ENCODE measurements around the gene MCF2L. TPM values are rescaled to one million over a fixed set of nuclear protein-coding genes. Genes with fewer than 3 reads are reported as not detected.

The MCF2L gene
- total RNA-seq, 4 donors from 2014 or later = 12.8 to 169 (median 41.5) TPM

DNA sequence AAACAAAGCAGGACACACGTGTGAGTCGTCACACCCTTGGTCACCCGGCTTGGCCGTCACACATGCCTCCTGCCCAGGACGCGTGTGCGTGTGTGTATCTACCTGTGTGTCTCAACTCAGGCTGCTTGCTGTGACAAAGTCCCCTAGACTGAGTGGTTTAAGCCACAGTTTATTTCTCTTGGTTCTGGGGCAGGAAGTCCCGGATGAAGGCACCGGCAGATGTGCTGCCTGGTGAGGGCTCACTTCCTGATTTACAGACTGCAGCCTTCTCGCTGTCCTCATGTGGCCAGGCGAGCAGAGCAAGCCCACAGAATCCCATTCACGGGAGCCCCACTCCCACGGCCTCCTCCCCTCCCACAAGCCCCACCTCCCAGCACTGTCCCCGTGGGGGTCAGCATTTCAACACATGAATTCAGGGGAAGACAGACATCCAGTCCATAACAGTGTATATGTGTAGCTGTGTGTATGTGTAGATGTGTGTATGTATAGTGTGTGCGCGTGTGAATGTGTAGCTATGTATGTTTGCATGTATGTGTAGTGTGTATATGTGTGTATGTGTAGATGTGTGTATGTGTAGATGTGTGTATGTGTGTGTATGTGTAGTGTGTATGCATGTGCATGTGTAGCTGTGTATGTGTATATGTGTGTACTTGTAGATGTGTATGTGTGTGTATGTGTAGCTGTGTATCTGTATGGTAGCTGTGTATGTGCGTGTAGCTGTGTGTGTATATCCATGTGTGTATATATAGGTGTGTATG, 51.5 kb downstream of the MCF2L start:
- ATAC-seq (ENCODE audit: low FRiP score) (no peak), DNase-seq (ENCODE audit: low spot score) (no peak)
- TF ChIP-seq, protein P1, sequence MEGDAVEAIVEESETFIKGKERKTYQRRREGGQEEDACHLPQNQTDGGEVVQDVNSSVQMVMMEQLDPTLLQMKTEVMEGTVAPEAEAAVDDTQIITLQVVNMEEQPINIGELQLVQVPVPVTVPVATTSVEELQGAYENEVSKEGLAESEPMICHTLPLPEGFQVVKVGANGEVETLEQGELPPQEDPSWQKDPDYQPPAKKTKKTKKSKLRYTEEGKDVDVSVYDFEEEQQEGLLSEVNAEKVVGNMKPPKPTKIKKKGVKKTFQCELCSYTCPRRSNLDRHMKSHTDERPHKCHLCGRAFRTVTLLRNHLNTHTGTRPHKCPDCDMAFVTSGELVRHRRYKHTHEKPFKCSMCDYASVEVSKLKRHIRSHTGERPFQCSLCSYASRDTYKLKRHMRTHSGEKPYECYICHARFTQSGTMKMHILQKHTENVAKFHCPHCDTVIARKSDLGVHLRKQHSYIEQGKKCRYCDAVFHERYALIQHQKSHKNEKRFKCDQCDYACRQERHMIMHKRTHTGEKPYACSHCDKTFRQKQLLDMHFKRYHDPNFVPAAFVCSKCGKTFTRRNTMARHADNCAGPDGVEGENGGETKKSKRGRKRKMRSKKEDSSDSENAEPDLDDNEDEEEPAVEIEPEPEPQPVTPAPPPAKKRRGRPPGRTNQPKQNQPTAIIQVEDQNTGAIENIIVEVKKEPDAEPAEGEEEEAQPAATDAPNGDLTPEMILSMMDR (IDR thresholded peaks at IDR 0.05) = no peak

DNA sequence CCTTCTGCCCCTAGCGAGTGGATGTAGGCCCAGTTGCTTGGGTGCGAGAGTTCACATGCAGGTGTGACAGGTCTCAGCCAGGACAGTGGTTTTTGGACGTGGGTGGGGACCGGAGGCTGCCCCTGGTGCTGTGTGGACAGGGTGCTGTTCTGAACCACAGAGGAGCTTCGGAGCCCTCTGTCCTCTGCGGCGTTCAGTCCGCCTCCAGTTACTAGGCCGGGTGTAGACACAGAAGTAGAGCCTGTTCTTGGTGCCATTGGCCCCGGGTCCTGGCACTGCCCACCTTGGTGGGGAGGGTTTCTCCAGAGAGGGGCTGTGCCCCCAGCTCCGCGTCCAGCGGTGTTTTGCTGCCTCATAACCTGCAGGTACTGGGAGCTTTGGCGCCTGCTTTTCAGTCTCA, 52.4 kb downstream of the MCF2L start:
- ATAC-seq (ENCODE audit: low FRiP score) (no peak), DNase-seq (ENCODE audit: low spot score) (no peak)
- TF ChIP-seq, protein P1 (IDR thresholded peaks at IDR 0.05) = no peak

DNA sequence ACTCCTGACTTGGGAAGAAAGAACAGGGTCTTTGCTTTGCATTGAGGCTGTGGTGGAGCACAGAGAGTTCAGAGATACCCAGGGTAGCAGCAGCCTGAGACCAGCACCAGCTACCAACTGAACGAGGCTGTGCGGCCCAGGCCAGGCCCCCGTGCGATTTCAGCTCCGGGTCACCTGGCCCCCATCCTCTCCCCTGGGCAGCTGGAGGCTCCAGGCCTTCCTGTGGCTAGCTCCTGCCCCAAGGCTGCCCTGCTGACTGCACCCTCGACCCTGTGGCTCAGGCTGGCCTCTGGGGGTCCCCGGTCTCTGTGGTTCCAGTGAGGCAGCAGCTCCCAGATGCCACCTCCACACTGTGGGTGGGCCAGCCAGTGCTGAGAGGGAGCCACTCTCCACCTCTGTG, 52.8 kb downstream of the MCF2L start:
- no peak for ATAC-seq (ENCODE audit: low FRiP score)
- TF ChIP-seq, protein P1 (IDR thresholded peaks at IDR 0.05) = no peak
- no peak for DNase-seq (ENCODE audit: low spot score)

DNA sequence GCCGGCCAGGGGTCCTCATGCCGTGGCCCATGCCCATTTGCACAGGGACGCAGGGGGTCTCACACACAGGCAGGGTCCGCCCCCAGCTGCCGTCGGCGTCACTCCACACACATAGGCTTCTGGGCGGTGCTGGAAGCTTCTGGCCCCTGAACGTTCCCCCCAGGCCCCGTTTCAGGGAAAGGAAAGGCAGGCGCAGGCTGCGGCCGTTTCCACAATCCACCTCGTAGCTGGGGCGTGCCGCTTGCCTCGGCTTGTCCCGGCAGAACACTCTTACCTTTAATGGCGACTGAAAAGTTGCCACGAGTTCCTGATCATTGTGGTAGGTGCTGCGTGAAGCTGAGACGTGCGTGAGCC, 53.4 kb downstream of the MCF2L start:
- TF ChIP-seq, protein P1 (IDR thresholded peaks at IDR 0.05) = no peak
- no peak for DNase-seq (ENCODE audit: low spot score)

DNA sequence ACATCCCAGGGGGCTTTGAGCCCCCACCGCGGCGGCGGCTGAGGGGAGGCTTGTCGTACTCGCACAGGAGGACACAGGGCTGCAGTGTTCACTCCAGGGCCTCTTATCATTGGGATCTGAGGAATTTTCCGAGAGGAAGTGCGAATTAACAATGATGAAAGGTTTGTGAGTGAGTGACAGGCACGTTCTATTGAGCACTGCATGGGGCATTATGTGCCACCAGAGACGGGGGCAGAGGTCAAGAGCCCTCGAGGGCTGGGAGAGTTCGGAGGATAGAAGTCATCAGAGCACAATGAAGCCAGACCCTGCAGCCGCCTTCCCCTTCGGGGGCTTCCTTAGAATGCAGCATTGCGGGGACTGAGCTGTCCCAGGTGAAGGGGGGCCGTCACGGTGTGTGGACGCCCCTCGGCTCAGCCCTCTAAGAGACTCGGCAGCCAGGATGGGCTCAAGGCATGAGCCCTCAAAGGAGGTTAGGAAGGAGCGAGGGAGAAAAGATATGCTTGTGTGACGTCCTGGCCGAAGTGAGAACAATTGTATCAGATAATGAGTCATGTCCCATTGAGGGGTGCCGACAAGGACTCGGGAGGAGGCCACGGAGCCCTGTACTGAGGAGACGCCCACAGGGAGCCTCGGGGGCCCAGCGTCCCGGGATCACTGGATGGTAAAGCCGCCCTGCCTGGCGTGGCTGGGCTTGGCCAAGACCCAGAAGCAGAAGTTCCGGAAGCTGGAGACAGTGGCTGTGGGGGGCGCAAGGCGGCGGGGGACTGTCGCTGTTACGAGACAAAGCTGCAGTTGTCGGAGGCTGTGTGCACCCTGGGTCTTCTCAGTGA, 53.9 kb downstream of the MCF2L start:
- DNase-seq (ENCODE audit: low spot score) (no peak), ATAC-seq (ENCODE audit: low FRiP score) (no peak)
- TF ChIP-seq, protein P1 (IDR thresholded peaks at IDR 0.05) = no peak

More for the DNA sequence above, 53.4 kb downstream of the MCF2L start:
- no peak for ATAC-seq (ENCODE audit: low FRiP score)

DNA sequence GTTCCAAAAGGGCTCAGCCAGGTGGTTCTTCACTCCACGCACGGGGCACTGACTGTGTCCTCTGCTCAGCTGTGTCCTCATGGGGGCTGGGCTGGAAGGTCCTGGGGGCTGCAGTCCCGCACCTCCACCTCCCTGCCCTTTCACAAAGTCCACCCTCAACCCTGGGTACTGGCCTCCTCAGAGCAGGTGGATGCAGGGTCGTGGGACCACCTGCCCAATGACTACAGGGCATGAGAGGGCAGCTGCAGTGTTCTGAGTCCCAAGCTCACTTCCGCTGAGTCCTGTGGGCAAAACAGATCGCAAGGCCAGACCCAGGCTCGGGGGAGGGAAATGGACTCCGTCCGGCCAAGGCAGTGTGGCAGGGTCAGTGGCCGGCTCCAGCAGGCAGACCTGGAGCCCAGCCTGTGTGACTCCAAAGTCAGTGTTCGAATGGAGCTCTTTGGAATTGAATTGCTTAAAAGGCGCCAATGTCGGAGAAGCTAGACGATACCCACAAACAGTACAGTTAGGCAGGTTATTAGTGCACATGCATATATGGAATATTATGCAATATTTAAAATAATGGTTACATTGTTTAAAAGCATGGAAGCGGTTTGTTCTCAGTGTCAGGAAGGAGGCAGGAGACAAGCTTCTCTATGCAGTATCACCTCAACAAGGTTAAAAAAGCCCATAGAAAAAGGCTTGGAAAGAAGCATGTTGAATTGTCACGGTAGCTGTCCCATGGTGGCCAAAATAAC, 54.8 kb downstream of the MCF2L start:
- DNase-seq (ENCODE audit: low spot score) (no peak), ATAC-seq (ENCODE audit: low FRiP score) (no peak)
- TF ChIP-seq, protein P1 (IDR thresholded peaks at IDR 0.05) = no peak

All from omental fat pad (tissue), 4 donors.